Neutrophil (primary cell): ENCODE results near the gene RDM1.

Experiments used
- H3K27ac ChIP-seq: fragments of 200-600 bp; sonication (generic); 2 replicates; pipeline ENCODE4 v1.5.1; 2016; ENCODE audit warnings: mild to moderate bottlenecking, moderate library complexity
- H3K27me3 ChIP-seq: fragments of 200-600 bp; sonication (generic); 2 replicates; pipeline ENCODE4 v1.6.0; 2016; ENCODE audit warnings: mild to moderate bottlenecking
- H3K36me3 ChIP-seq: fragments of 200-600 bp; sonication (generic); 2 replicates; pipeline ENCODE4 v1.5.1; 2017
- H3K4me1 ChIP-seq, 2 experiments: fragments of 200-600 bp in 1 of 2; sonication (generic) in 1 of 2; 1 replicate in 1 of 2; 2 replicates in 1 of 2; pipeline versions ENCODE4 v1.5.1 to v1.6.1; 2013 to 2016; ENCODE audit warnings: low read depth in 1 of 2, low read length in 1 of 2, mild to moderate bottlenecking in 1 of 2, moderate library complexity in 1 of 2; ENCODE audit not compliant: control insufficient read depth in 1 of 2, insufficient read depth in 1 of 2
- H3K4me3 ChIP-seq, 2 experiments: fragments of 200-600 bp in 1 of 2; sonication (generic) in 1 of 2; 1 replicate in 1 of 2; 2 replicates in 1 of 2; pipeline ENCODE4 v1.5.1; 2013 to 2016; ENCODE audit warnings: low read depth in 1 of 2, low read length in 1 of 2, mild to moderate bottlenecking in 1 of 2, moderate library complexity in 1 of 2
- H3K9me3 ChIP-seq: fragments of 200-600 bp; sonication (generic); 2 replicates; pipeline ENCODE4 v1.5.1; 2016
- CTCF ChIP-seq: fragments of 200-600 bp; sonication (generic); IDR thresholded peaks from 2 replicates; pipeline ENCODE4 v1.5.1; 2016; ENCODE audit warnings: antibody characterized with exemption

Gene RDM1

GRCh38 chr17:35890774-35891155 is 39.8 kb downstream of the RDM1 start:
- H3K4me1 ChIP-seq: peaks cover 0 to 1% of the 10 kb centered on the region in 2 experiments
- H3K27ac ChIP-seq: no peak overlapping the region
- no peaks in the 10 kb centered on the region for H3K27me3 ChIP-seq
- no peaks in the 10 kb centered on the region for H3K9me3 ChIP-seq
- H3K36me3 ChIP-seq: no peaks in the 10 kb centered on the region
- TF ChIP-seq CTCF: no peak
- no peak overlapping the region for H3K4me3 ChIP-seq

- H3K36me3 ChIP-seq: no peaks in the 10 kb centered on the region
- TF ChIP-seq CTCF: no peak
- H3K9me3 ChIP-seq: no peaks in the 10 kb centered on the region
- H3K27ac ChIP-seq: no peak overlapping the region
- H3K27me3 ChIP-seq: no peaks in the 10 kb centered on the region
- no peak overlapping the region for H3K4me3 ChIP-seq
- no peaks in the 10 kb centered on the region for H3K4me1 ChIP-seq
Measured at GRCh38 chr17:35889818-35890773, 40.5 kb downstream of the RDM1 start.

- Histone ChIP-seq H3K9me3 (no peaks in the 10 kb centered on the region), H3K27ac (no peak overlapping the region), H3K36me3 (no peaks in the 10 kb centered on the region), H3K4me3 (no peak overlapping the region), H3K4me1 (no peaks in the 10 kb centered on the region), H3K27me3 (no peaks in the 10 kb centered on the region)
- no peak for TF ChIP-seq CTCF
Measured at GRCh38 chr17:35889241-35889640, 41.3 kb downstream of the RDM1 start.

- Histone ChIP-seq H3K4me1 (no peaks in the 10 kb centered on the region), H3K27me3 (no peaks in the 10 kb centered on the region), H3K4me3 (no peak within 1 kb of the TSS), H3K9me3 (no peaks in the 10 kb centered on the region), H3K36me3 (no peaks in the 10 kb centered on the region), H3K27ac (no peak within 1 kb of the TSS)
- no peak for TF ChIP-seq CTCF
Measured at GRCh38 chr17:35879773-35880654, 50.6 kb downstream of the RDM1 start, which contains the start of gene CCL5. Gene CCL5, minus strand, starts transcription at chr17:35880360.

GRCh38 chr17:35878361-35878760 is 52.2 kb downstream of the RDM1 start:
- H3K27ac ChIP-seq: no peak overlapping the region
- no peaks in the 10 kb centered on the region for H3K9me3 ChIP-seq
- H3K4me3 ChIP-seq: no peak overlapping the region
- no peaks in the 10 kb centered on the region for H3K27me3 ChIP-seq
- no peaks in the 10 kb centered on the region for H3K36me3 ChIP-seq
- TF ChIP-seq CTCF: no peak
- no peaks in the 10 kb centered on the region for H3K4me1 ChIP-seq
